K562 (cell line): ENCODE results near the gene BORCS8. TPM values are rescaled to one million over a fixed set of nuclear protein-coding genes. Genes with fewer than 3 reads are reported as not detected.

Experiments used
- BHLHE40 ChIP-seq: IDR thresholded peaks from 2 replicates; pipeline ENCODE4 v1.6.1; 2011; ENCODE audit warnings: low read length, improper control_type of control experiment
- CUX1 ChIP-seq: fragments of 200-800 bp; sonication (Bioruptor generic); IDR thresholded peaks from 2 replicates; pipeline ENCODE4 v1.6.1; 2016; ENCODE audit warnings: missing genetic modification characterization, missing compliant biosample characterization
- DPF2 ChIP-seq: fragments of 450-650 bp; IDR thresholded peaks from 2 replicates; pipeline ENCODE4 v1.6.1; 2016
- HNRNPL ChIP-seq: fragments of 200-400 bp; formaldehyde crosslinking; IDR thresholded peaks from 2 replicates; pipeline ENCODE4 v1.6.1; 2017; ENCODE audit warnings: low read depth, mild to moderate bottlenecking, low read length
- KLF1 ChIP-seq: fragments of 450-650 bp; IDR thresholded peaks from 2 replicates; pipeline ENCODE4 v1.6.1; 2016; ENCODE audit warnings: missing genetic modification characterization, missing compliant biosample characterization
- MAFG ChIP-seq: fragments of 450-650 bp; conservative IDR thresholded peaks from 2 replicates; pipeline ENCODE4 v1.6.1; 2016; ENCODE audit warnings: missing genetic modification characterization, missing compliant biosample characterization
- MLLT1 ChIP-seq, 2 experiments: fragments of 450-650 bp; IDR thresholded peaks; 2 replicates each; pipeline ENCODE4 v1.6.1; 2016
- MNT ChIP-seq, 2 experiments: fragments of 450-650 bp; conservative IDR thresholded peaks; 2 replicates each; pipeline ENCODE4 v1.6.1; 2017; ENCODE audit warnings: mild to moderate bottlenecking in 2 of 2, moderate library complexity in 2 of 2
- NCOR1 ChIP-seq: fragments of 450-650 bp; IDR thresholded peaks from 2 replicates; pipeline ENCODE4 v1.6.1; 2016; ENCODE audit warnings: mild to moderate bottlenecking, moderate library complexity
- NFATC3 ChIP-seq: fragments of 450-650 bp; IDR thresholded peaks from 2 replicates; pipeline ENCODE4 v1.6.1; 2017; ENCODE audit warnings: mild to moderate bottlenecking
- RBM34 ChIP-seq: fragments of 200-400 bp; formaldehyde crosslinking; IDR thresholded peaks from 2 replicates; pipeline ENCODE4 v1.6.1; 2018; ENCODE audit warnings: low read length, borderline replicate concordance; ENCODE audit not compliant: insufficient read depth
- SIN3B ChIP-seq: fragments of 450-650 bp; IDR thresholded peaks from 2 replicates; pipeline ENCODE4 v1.6.1; 2017; ENCODE audit warnings: low read depth, mild to moderate bottlenecking, moderate library complexity
- SMARCA4 ChIP-seq: fragments of 450-650 bp; IDR thresholded peaks from 2 replicates; pipeline ENCODE4 v1.6.1; 2016
- TFAM ChIP-seq: fragments of 250-450 bp; sonication (Bioruptor Pico); conservative IDR thresholded peaks from 2 replicates; pipeline ENCODE4 v1.5.0; 2021; ENCODE audit warnings: mild to moderate bottlenecking, moderate library complexity
- ZC3H11A ChIP-seq: IDR thresholded peaks from 2 replicates; pipeline ENCODE4 v1.6.1; 2012; ENCODE audit warnings: low read depth, low read length, improper control_type of control experiment
- ZMIZ1 ChIP-seq, 2 experiments: fragments of 150-350 bp in 1 of 2; IDR thresholded peaks; 2 replicates each; pipeline ENCODE4 v1.6.1; 2012 to 2016; ENCODE audit warnings: low read depth in 2 of 2, low read length in 2 of 2, mild to moderate bottlenecking in 1 of 2, moderate library complexity in 1 of 2
- ZNF263 ChIP-seq: sonication (generic); formaldehyde crosslinking; IDR thresholded peaks from 2 replicates; pipeline ENCODE4 v1.8.0; 2022; ENCODE audit warnings: mild to moderate bottlenecking, missing genetic modification reagents, borderline replicate concordance
- ZZZ3 ChIP-seq: fragments of 450-650 bp; IDR thresholded peaks from 2 replicates; pipeline ENCODE4 v1.6.1; 2016; ENCODE audit warnings: antibody characterized with exemption, mild to moderate bottlenecking, moderate library complexity
- polyA plus RNA-seq, 8 experiments: library from polyadenylated mRNA; depleted of rRNA in 4 of 8; stranded (reverse) in 5 of 8; unstranded in 3 of 8; fragments of >200 nt; fragmentation: Nextera tagmentation in 2 of 8; fragmentation: Illumina TruSeq in 1 of 8; extraction: Ambion mirVana in 2 of 8; extraction: Trizol in 1 of 8; gene quantifications; 2 replicates each; pipeline versions ENCODE4 v1.2.1 to v1.2.3, GENCODE V29; 2011 to 2014; ENCODE audit warnings: inconsistent platforms in 1 of 8, missing spikeins in 1 of 8
- total RNA-seq, 7 experiments: library from RNA; depleted of rRNA in 6 of 7; stranded (reverse); fragments of >200 nt in 6 of 7; fragmentation: Illumina TruSeq in 2 of 7; extraction: Trizol in 2 of 7; gene quantifications; 2 replicates each; pipeline versions ENCODE4 v1.2.1 to v1.2.3, GENCODE V29; 2011 to 2021; ENCODE audit warnings: low replicate concordance in 1 of 7

The BORCS8 gene
- total and polyA plus RNA-seq, 9 of the 15 experiments (the other 6 are each of a cell fraction or from before 2014, with no cell fraction given) = 4.6 to 33.6 (median 16.3) TPM

GRCh38 chr19:19134687-19135158, 57.2 kb downstream of the BORCS8 start (continued):
- TF ChIP-seq MLLT1 (IDR thresholded peaks at IDR 0.05) (no peak), BHLHE40 (no peak; the same call in 1 of the 2 replicates), HNRNPL (no peak), TFAM (no peak), ZZZ3 (no peak), CUX1 (CRISPR knock-in tag) (no peak), MAFG (tag) (no peak), MNT (conservative IDR thresholded peaks at IDR 0.05) (peak in 1 of 2 experiments; percentile 78; a peak in 3 of 4 replicates), NCOR1 (no peak), SMARCA4 (0 out of 2 replicates have a peak, but pooled peaks have one; percentile 11), RBM34 (no peak), NFATC3 (no peak), ZC3H11A (no peak), KLF1 (no peak), DPF2 (peak; percentile 68), ZMIZ1 (IDR thresholded peaks at IDR 0.05; ENCODE audit: low read depth in 2 of 2, low read length in 2 of 2) (no peak), ZNF263 (CRISPR knock-in tag) (no peak), SIN3B (no peak; the same call in 1 of the 2 replicates)
